Measurements from ENCODE around the gene FRMD3.

The FRMD3 gene

DNA sequence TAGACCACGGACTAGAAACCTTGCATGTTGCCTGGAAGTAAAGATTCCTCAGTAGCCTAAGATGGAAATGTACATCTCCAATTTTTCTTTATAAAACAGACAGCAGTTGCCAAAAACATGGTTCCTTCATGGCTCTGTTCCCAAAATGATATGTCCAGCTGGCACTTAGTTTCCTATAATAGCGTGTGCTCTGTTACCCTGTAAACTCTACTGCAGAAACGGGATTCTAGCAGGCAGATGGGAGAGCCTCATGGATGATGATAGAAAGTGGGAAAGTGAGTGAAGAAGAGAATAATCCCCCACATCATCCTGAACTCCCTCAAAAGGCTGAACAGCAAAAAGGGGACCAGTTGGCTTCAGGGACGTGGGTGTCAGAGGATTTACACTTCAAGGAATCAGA is 118.2 kb downstream of the FRMD3 start:
- TF ChIP-seq, protein P1, sequence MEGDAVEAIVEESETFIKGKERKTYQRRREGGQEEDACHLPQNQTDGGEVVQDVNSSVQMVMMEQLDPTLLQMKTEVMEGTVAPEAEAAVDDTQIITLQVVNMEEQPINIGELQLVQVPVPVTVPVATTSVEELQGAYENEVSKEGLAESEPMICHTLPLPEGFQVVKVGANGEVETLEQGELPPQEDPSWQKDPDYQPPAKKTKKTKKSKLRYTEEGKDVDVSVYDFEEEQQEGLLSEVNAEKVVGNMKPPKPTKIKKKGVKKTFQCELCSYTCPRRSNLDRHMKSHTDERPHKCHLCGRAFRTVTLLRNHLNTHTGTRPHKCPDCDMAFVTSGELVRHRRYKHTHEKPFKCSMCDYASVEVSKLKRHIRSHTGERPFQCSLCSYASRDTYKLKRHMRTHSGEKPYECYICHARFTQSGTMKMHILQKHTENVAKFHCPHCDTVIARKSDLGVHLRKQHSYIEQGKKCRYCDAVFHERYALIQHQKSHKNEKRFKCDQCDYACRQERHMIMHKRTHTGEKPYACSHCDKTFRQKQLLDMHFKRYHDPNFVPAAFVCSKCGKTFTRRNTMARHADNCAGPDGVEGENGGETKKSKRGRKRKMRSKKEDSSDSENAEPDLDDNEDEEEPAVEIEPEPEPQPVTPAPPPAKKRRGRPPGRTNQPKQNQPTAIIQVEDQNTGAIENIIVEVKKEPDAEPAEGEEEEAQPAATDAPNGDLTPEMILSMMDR (IDR thresholded peaks at IDR 0.05; ENCODE audit: control insufficient read depth, extremely low read depth, insufficient read depth), result no peak
- H3K4me3 ChIP-seq (ENCODE audit: low read depth, low read length), result no peak overlapping the region
- DNase-seq (ENCODE audit: low read depth), result no peak

GRCh38 chr9:83418283-83418682 is 119.9 kb downstream of the FRMD3 start:
- DNase-seq (ENCODE audit: low read depth), result no peak

GRCh38 chr9:83413367-83413766 is 124.8 kb downstream of the FRMD3 start:
- TF ChIP-seq, protein P1 (IDR thresholded peaks at IDR 0.05; ENCODE audit: control insufficient read depth, extremely low read depth, insufficient read depth), result no peak
- no peak for DNase-seq (ENCODE audit: low read depth)

More at GRCh38 chr9:83418283-83418682, 119.9 kb downstream of the FRMD3 start:
- TF ChIP-seq, protein P1 (IDR thresholded peaks at IDR 0.05; ENCODE audit: control insufficient read depth, extremely low read depth, insufficient read depth), result no peak
- H3K4me3 ChIP-seq (ENCODE audit: low read depth, low read length), result no peak overlapping the region

DNA sequence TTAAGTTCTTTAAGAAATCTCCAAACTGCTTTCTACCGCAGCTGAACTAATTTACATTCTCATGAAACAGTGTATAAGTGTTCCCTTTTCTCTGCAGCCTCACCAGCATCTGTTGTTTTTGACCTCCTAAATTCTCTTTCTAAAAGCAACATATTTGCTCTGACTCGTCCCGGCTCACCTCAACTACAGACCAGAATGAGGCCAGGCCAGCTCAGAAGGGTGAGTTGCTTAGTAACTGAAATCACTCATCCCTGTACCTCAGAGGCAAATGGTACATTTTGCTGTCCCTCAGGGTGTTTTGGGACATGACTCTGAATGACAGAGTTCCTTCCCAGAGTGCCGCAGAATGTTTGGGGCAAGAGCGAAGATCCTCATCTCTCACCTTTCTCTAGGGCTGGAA is 127.5 kb downstream of the FRMD3 start:
- H3K4me3 ChIP-seq (ENCODE audit: low read depth, low read length), result no peak overlapping the region
- no peak for DNase-seq (ENCODE audit: low read depth)
- TF ChIP-seq, protein P1 (IDR thresholded peaks at IDR 0.05; ENCODE audit: control insufficient read depth, extremely low read depth, insufficient read depth), result no peak

More at GRCh38 chr9:83413367-83413766, 124.8 kb downstream of the FRMD3 start:
- no peak overlapping the region for H3K4me3 ChIP-seq (ENCODE audit: low read depth, low read length)

- TF ChIP-seq, protein P1 (IDR thresholded peaks at IDR 0.05; ENCODE audit: control insufficient read depth, extremely low read depth, insufficient read depth), result no peak
- no peak for DNase-seq (ENCODE audit: low read depth)
- no peak overlapping the region for H3K4me3 ChIP-seq (ENCODE audit: low read depth, low read length)
Observed at GRCh38 chr9:83406921-83407320, 131.3 kb downstream of the FRMD3 start.

DNA sequence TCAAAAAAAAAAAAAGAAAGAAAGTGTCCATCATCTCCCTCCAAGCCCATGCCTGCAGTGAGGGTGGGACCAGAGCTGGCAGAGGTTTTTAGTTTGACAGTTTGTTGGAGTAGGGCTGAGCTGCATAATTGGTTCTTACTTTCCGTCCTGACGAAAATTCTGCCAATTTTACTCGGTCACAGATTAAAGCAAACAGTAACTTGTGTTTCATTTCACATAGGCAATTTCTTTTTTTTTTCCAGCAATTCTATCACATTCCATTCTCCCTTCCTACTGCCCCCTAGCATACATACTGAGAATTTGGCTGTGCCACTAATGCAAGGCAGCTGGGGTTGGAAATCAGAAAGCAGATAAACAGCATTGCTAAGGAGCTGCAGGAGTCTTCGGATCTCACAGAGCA is 132.4 kb downstream of the FRMD3 start:
- TF ChIP-seq, protein P1 (IDR thresholded peaks at IDR 0.05; ENCODE audit: control insufficient read depth, extremely low read depth, insufficient read depth), result no peak
- DNase-seq (ENCODE audit: low read depth), result no peak
- no peak overlapping the region for H3K4me3 ChIP-seq (ENCODE audit: low read depth, low read length)

GRCh38 chr9:83403527-83404238 is 134.5 kb downstream of the FRMD3 start:
- DNase-seq (ENCODE audit: low read depth), result no peak
- no peak overlapping the region for H3K4me3 ChIP-seq (ENCODE audit: low read depth, low read length)
- TF ChIP-seq, protein P1 (IDR thresholded peaks at IDR 0.05; ENCODE audit: control insufficient read depth, extremely low read depth, insufficient read depth), result no peak
